ENCODE results near the gene PIGU.
A peak's percentile ranks its signal among the peaks of the same experiment; 100 is the strongest.

PIGU gene

GRCh38 chr20:34525709-34526416 is 151.0 kb downstream of the PIGU start:
- Histone ChIP-seq H3K27ac (ENCODE audit: extremely low read depth, low read depth, low read length) (peak overlapping the region; percentile 34), H3K4me1 (ENCODE audit: control insufficient read depth, insufficient read depth, low read length) (peaks cover 9% of the 10 kb centered on the region), H3K4me3 (ENCODE audit: low read depth, low read length) (no peak overlapping the region), H3K9me3 (ENCODE audit: control insufficient read depth, insufficient read depth, low read depth, low read length) (no peaks in the 10 kb centered on the region), H3K36me3 (ENCODE audit: control insufficient read depth in 2 of 2, insufficient read depth in 1 of 2, low read length in 2 of 2) (peaks cover 3 to 63% of the 10 kb centered on the region in 2 experiments; a peak in 2 of 3 replicates)
- POLR2A ChIA-PET = interaction anchor here (2.0 kb wide), 1 partner anchor 10 kb away, joined by 20 read pairs; the partner anchor contains the start of gene DYNLRB1
- CTCF ChIA-PET = interaction anchor here (0.7 to 7.7 kb wide), 3 partner anchors 10 to 213 kb away, joined by 3 to 116 read pairs (median 8); partner anchors contain the start of gene DYNLRB1
- TF ChIP-seq ZNF10 (tag by site-specific recombination; IDR thresholded peaks at IDR 0.05) = no peak
- TF ChIP-seq OSR2 (tag by site-specific recombination; IDR thresholded peaks at IDR 0.05) = 0 out of 2 replicates have a peak, but pooled peaks have one; percentile 13
- no peak for TF ChIP-seq MYNN (tag by site-specific recombination; IDR thresholded peaks at IDR 0.05; ENCODE audit: borderline replicate concordance)
- TF ChIP-seq, protein P1, sequence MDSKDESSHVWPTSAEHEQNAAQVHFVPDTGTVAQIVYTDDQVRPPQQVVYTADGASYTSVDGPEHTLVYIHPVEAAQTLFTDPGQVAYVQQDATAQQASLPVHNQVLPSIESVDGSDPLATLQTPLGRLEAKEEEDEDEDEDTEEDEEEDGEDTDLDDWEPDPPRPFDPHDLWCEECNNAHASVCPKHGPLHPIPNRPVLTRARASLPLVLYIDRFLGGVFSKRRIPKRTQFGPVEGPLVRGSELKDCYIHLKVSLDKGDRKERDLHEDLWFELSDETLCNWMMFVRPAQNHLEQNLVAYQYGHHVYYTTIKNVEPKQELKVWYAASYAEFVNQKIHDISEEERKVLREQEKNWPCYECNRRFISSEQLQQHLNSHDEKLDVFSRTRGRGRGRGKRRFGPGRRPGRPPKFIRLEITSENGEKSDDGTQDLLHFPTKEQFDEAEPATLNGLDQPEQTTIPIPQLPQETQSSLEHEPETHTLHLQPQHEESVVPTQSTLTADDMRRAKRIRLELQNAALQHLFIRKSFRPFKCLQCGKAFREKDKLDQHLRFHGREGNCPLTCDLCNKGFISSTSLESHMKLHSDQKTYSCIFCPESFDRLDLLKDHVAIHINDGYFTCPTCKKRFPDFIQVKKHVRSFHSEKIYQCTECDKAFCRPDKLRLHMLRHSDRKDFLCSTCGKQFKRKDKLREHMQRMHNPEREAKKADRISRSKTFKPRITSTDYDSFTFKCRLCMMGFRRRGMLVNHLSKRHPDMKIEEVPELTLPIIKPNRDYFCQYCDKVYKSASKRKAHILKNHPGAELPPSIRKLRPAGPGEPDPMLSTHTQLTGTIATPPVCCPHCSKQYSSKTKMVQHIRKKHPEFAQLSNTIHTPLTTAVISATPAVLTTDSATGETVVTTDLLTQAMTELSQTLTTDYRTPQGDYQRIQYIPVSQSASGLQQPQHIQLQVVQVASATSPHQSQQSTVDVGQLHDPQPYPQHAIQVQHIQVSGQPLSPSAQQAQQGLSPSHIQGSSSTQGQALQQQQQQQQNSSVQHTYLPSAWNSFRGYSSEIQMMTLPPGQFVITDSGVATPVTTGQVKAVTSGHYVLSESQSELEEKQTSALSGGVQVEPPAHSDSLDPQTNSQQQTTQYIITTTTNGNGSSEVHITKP (tag by site-specific recombination; IDR thresholded peaks at IDR 0.05) = peak; percentile 79
- no peak for TF ChIP-seq ZNF266 (tag by site-specific recombination; IDR thresholded peaks at IDR 0.05; ENCODE audit: low read depth)
- TF ChIP-seq ZNF426 (tag by site-specific recombination; IDR thresholded peaks at IDR 0.05) = no peak
- TF ChIP-seq ZNF555 (tag by site-specific recombination; conservative IDR thresholded peaks at IDR 0.05) = no peak
- no peak for TF ChIP-seq ZNF571 (tag by site-specific recombination; IDR thresholded peaks at IDR 0.05)
- no peak for TF ChIP-seq KLF1 (tag by site-specific recombination; IDR thresholded peaks at IDR 0.05)
- no peak for TF ChIP-seq ZNF169 (tag by site-specific recombination; IDR thresholded peaks at IDR 0.05)
- TF ChIP-seq, protein P2, sequence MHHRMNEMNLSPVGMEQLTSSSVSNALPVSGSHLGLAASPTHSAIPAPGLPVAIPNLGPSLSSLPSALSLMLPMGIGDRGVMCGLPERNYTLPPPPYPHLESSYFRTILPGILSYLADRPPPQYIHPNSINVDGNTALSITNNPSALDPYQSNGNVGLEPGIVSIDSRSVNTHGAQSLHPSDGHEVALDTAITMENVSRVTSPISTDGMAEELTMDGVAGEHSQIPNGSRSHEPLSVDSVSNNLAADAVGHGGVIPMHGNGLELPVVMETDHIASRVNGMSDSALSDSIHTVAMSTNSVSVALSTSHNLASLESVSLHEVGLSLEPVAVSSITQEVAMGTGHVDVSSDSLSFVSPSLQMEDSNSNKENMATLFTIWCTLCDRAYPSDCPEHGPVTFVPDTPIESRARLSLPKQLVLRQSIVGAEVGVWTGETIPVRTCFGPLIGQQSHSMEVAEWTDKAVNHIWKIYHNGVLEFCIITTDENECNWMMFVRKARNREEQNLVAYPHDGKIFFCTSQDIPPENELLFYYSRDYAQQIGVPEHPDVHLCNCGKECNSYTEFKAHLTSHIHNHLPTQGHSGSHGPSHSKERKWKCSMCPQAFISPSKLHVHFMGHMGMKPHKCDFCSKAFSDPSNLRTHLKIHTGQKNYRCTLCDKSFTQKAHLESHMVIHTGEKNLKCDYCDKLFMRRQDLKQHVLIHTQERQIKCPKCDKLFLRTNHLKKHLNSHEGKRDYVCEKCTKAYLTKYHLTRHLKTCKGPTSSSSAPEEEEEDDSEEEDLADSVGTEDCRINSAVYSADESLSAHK (tag by site-specific recombination; IDR thresholded peaks at IDR 0.05) = no peak
- TF ChIP-seq, protein P3, sequence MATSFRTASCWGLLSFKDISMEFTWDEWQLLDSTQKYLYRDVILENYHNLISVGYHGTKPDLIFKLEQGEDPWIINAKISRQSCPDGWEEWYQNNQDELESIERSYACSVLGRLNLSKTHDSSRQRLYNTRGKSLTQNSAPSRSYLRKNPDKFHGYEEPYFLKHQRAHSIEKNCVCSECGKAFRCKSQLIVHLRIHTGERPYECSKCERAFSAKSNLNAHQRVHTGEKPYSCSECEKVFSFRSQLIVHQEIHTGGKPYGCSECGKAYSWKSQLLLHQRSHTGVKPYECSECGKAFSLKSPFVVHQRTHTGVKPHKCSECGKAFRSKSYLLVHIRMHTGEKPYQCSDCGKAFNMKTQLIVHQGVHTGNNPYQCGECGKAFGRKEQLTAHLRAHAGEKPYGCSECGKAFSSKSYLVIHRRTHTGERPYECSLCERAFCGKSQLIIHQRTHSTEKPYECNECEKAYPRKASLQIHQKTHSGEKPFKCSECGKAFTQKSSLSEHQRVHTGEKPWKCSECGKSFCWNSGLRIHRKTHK (tag by site-specific recombination; IDR thresholded peaks at IDR 0.05) = no peak
- no peak for TF ChIP-seq ZNF354C (tag by site-specific recombination; IDR thresholded peaks at IDR 0.05; ENCODE audit: borderline replicate concordance, low read depth)
- no peak for TF ChIP-seq ZFP3 (tag by site-specific recombination; IDR thresholded peaks at IDR 0.05; ENCODE audit: low read depth)
- TF ChIP-seq ZNF214 (tag by site-specific recombination; IDR thresholded peaks at IDR 0.05; ENCODE audit: borderline replicate concordance) = no peak
- TF ChIP-seq, protein P4, sequence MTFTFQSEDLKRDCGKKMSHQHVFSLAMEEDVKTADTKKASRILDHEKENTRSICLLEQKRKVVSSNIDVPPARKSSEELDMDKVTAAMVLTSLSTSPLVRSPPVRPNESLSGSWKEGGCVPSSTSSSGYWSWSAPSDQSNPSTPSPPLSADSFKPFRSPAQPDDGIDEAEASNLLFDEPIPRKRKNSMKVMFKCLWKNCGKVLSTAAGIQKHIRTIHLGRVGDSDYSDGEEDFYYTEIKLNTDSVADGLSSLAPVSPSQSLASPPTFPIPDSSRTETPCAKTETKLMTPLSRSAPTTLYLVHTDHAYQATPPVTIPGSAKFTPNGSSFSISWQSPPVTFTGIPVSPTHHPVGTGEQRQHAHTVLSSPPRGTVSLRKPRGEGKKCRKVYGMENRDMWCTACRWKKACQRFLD (tag by site-specific recombination; IDR thresholded peaks at IDR 0.05) = no peak
- TF ChIP-seq ZNF239 (tag by site-specific recombination; IDR thresholded peaks at IDR 0.05) = no peak; the same call in 1 of the 2 replicates
- TF ChIP-seq ZNF302 (tag by site-specific recombination; IDR thresholded peaks at IDR 0.05; ENCODE audit: low read depth) = no peak
- TF ChIP-seq HOXA7 (CRISPR knock-in tag; IDR thresholded peaks at IDR 0.05; ENCODE audit: borderline replicate concordance) = no peak
- no peak for TF ChIP-seq ZNF664 (tag by site-specific recombination; IDR thresholded peaks at IDR 0.05)
- TF ChIP-seq, protein P5, sequence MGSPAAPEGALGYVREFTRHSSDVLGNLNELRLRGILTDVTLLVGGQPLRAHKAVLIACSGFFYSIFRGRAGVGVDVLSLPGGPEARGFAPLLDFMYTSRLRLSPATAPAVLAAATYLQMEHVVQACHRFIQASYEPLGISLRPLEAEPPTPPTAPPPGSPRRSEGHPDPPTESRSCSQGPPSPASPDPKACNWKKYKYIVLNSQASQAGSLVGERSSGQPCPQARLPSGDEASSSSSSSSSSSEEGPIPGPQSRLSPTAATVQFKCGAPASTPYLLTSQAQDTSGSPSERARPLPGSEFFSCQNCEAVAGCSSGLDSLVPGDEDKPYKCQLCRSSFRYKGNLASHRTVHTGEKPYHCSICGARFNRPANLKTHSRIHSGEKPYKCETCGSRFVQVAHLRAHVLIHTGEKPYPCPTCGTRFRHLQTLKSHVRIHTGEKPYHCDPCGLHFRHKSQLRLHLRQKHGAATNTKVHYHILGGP (tag by site-specific recombination; IDR thresholded peaks at IDR 0.05) = no peak
- TF ChIP-seq ZBTB44 (tag by site-specific recombination; IDR thresholded peaks at IDR 0.05) = no peak
- peak; percentile 81 for TF ChIP-seq SP7 (tag by site-specific recombination; IDR thresholded peaks at IDR 0.05)
- TF ChIP-seq ZNF701 (tag by site-specific recombination; IDR thresholded peaks at IDR 0.05) = no peak
- no peak for TF ChIP-seq ZNF416 (tag by site-specific recombination; IDR thresholded peaks at IDR 0.05)
- no peak for TF ChIP-seq ZNF37A (tag by site-specific recombination; IDR thresholded peaks at IDR 0.05)

Data from HEK293 (cell line).